ENCODE measurements around the gene ANKRD34A.

Gene ANKRD34A

GRCh38 chr1:145990249-145990855, 26.0 kb upstream of the ANKRD34A start:
- DNase-seq: no peak

- no peak for DNase-seq
Measured at GRCh38 chr1:145988773-145989172, 24.4 kb upstream of the ANKRD34A start.

GRCh38 chr1:145987926-145988325, 23.6 kb upstream of the ANKRD34A start:
- DNase-seq: no peak

- no peak for DNase-seq
Measured at GRCh38 chr1:145986551-145986950, 22.2 kb upstream of the ANKRD34A start.

GRCh38 chr1:145985502-145986439, 21.4 kb upstream of the ANKRD34A start:
- DNase-seq: no peak

GRCh38 chr1:145985129-145985501, 20.7 kb upstream of the ANKRD34A start:
- no peak for DNase-seq

- no peak for DNase-seq
Measured at GRCh38 chr1:145983960-145984830, 19.8 kb upstream of the ANKRD34A start.

GRCh38 chr1:145983206-145983675, 18.9 kb upstream of the ANKRD34A start:
- DNase-seq: no peak

GRCh38 chr1:145982010-145982723, 17.8 kb upstream of the ANKRD34A start:
- no peak for DNase-seq

- DNase-seq: no peak
Measured at GRCh38 chr1:145980457-145980994, 16.2 kb upstream of the ANKRD34A start.

GRCh38 chr1:145979746-145980456, 15.5 kb upstream of the ANKRD34A start:
- no peak for DNase-seq

GRCh38 chr1:145978854-145979745, 14.7 kb upstream of the ANKRD34A start:
- peak; percentile 72 for DNase-seq

- DNase-seq: no peak
Measured at GRCh38 chr1:145978471-145978853, 14.1 kb upstream of the ANKRD34A start.

- DNase-seq: peak; percentile 74
Measured at GRCh38 chr1:145977486-145978470, 13.4 kb upstream of the ANKRD34A start.

GRCh38 chr1:145977016-145977415, 12.6 kb upstream of the ANKRD34A start:
- DNase-seq: no peak

GRCh38 chr1:145975216-145975615, 10.8 kb upstream of the ANKRD34A start:
- no peak for DNase-seq

GRCh38 chr1:145974721-145975120, 10.3 kb upstream of the ANKRD34A start:
- DNase-seq: no peak

- no peak for DNase-seq
Measured at GRCh38 chr1:145972580-145972979, 8.2 kb upstream of the ANKRD34A start.

- no peak for DNase-seq
Measured at GRCh38 chr1:145967288-145967687, 2.9 kb upstream of the ANKRD34A start.

All from activated CD8-positive, alpha-beta memory T cell treated with anti-CD3 and anti-CD28 coated beads, Interleukin-2, amount 50 U/mL, for 4 hours (primary cell).